SK-N-SH (cell line): ENCODE measurements around the gene STAC3.

Experiments
- CTCF ChIP-seq: fragments of 200-600 bp; sonication (generic); IDR thresholded peaks from 2 replicates; pipeline ENCODE4 v1.6.1; 2017; ENCODE audit warnings: antibody characterized with exemption, mild to moderate bottlenecking, moderate library complexity
- POLR2AphosphoS5 ChIP-seq: IDR thresholded peaks from 2 replicates; pipeline ENCODE4 v1.6.1; 2012; ENCODE audit warnings: low read depth, low read length
- REST ChIP-seq: IDR thresholded peaks from 2 replicates; pipeline ENCODE4 v1.6.1; 2012; ENCODE audit warnings: mild to moderate bottlenecking, low read depth, low read length, moderate library complexity

GRCh38 chr12:57209916-57210315, 41.1 kb downstream of the STAC3 start:
- TF ChIP-seq REST = no peak
- no peak for TF ChIP-seq CTCF
- no peak for TF ChIP-seq POLR2AphosphoS5
